Measurements from ENCODE around the gene ADAMTS12.

DNA sequence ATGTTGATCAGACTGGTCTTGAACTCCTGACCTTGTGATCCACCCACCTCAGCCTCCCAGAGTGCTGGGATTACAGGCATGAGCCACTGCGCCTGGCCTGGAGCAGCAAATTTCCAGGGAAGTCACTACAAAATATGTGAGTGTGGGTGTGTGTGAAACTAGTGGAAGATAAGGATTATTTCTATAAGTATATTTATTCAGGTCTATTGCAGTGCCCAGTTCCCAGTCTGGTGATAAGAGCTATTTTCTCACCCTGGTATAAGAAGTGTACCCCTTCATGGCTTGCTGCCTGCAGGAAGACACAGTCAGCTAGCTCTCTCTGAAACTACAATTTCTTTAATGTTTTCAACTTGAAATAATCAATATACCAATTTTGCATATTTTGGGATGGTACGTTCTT is 414.0 kb downstream of the ADAMTS12 start:
- TF ChIP-seq POLR2A (IDR thresholded peaks at IDR 0.05) (no peak), CTCF (IDR thresholded peaks at IDR 0.05) (no peak), POLR2AphosphoS5 (IDR thresholded peaks at IDR 0.05) (no peak)
